Neural cell (in vitro differentiated cells): ENCODE measurements around the gene TMEM59. TPM values are rescaled to one million over a fixed set of nuclear protein-coding genes. Genes with fewer than 3 reads are reported as not detected.

Experiments used
- H2AFZ ChIP-seq: fragments of 200-600, 300-800 bp; sonication (generic), shearing (Covaris generic); 2 replicates; pipeline ENCODE4 v1.6.0; 2014; ENCODE audit warnings: low read depth, mild to moderate bottlenecking, antibody characterized with exemption, low read length, moderate library complexity
- H3F3A ChIP-seq: fragments of 200-600 bp; shearing (Covaris generic); 2 replicates; pipeline ENCODE4 v1.6.1; 2016; ENCODE audit warnings: mild to moderate bottlenecking, moderate library complexity, mixed read lengths, antibody characterized with exemption, low read length; ENCODE audit not compliant: insufficient read depth, poor library complexity, severe bottlenecking
- H3K27ac ChIP-seq: fragments of 200-600, 300-800 bp; sonication (generic), shearing (Covaris generic); 2 replicates; pipeline ENCODE4 v1.5.1; 2014; ENCODE audit warnings: mild to moderate bottlenecking, low read length, moderate library complexity
- H3K27me3 ChIP-seq: fragments of 300-800, 200-600 bp; sonication (generic), shearing (Covaris generic); 2 replicates; pipeline ENCODE4 v1.6.0; 2014; ENCODE audit warnings: mild to moderate bottlenecking, low read depth, low read length, moderate library complexity; ENCODE audit not compliant: insufficient read depth
- H3K36me3 ChIP-seq: fragments of 300-800, 200-600 bp; sonication (generic), shearing (Covaris generic); 2 replicates; pipeline ENCODE4 v1.5.1; 2014; ENCODE audit warnings: mild to moderate bottlenecking, antibody characterized with exemption, low read length, moderate library complexity; ENCODE audit not compliant: insufficient read depth
- H3K4me2 ChIP-seq: fragments of 300-800, 200-600 bp; sonication (generic), shearing (Covaris generic); 2 replicates; pipeline ENCODE4 v1.6.0; 2014; ENCODE audit warnings: mild to moderate bottlenecking, low read length
- H3K4me3 ChIP-seq: fragments of 300-800, 200-600 bp; sonication (generic), shearing (Covaris generic); 2 replicates; pipeline ENCODE4 v1.5.1; 2014; ENCODE audit warnings: mild to moderate bottlenecking, low read length, moderate library complexity
- H3K79me2 ChIP-seq: fragments of 200-600 bp; shearing (Covaris generic); replicated peaks from 2 replicates; pipeline ENCODE4 v1.6.0; 2014; ENCODE audit warnings: mild to moderate bottlenecking, low read length, moderate library complexity; ENCODE audit not compliant: insufficient read depth
- H3K9ac ChIP-seq: fragments of 300-800, 200-600 bp; sonication (generic), shearing (Covaris generic); 2 replicates; pipeline ENCODE4 v1.6.1; 2016; ENCODE audit warnings: mild to moderate bottlenecking, low read length, mixed read lengths
- H3K9me2 ChIP-seq: fragments of 200-600 bp; shearing (Covaris generic); 2 replicates; pipeline ENCODE4 v1.6.1; 2016; ENCODE audit warnings: mild to moderate bottlenecking, low read length, mixed read lengths; ENCODE audit not compliant: insufficient read depth
- H3K9me3 ChIP-seq: fragments of 200-600, 300-800 bp; sonication (generic), shearing (Covaris generic); 2 replicates; pipeline ENCODE4 v1.6.1; 2016; ENCODE audit warnings: mild to moderate bottlenecking, mixed run types, low read length, moderate library complexity, mixed read lengths
- H4K20me1 ChIP-seq: fragments of 200-600 bp; shearing (Covaris generic); 2 replicates; pipeline ENCODE4 v1.6.1; 2016; ENCODE audit warnings: mild to moderate bottlenecking, mixed run types; ENCODE audit not compliant: insufficient read depth
- EP300 ChIP-seq: fragments of 450-650 bp; conservative IDR thresholded peaks from 2 replicates; pipeline ENCODE4 v1.6.1; 2014; ENCODE audit warnings: antibody characterized with exemption, mild to moderate bottlenecking, moderate library complexity; ENCODE audit not compliant: poor library complexity, severe bottlenecking
- EZH2 ChIP-seq: fragments of 200-600, 300-800 bp; shearing (Covaris generic), sonication (generic); IDR thresholded peaks from 2 replicates; pipeline ENCODE4 v1.6.1; 2014; ENCODE audit warnings: antibody characterized with exemption, low read length, borderline replicate concordance, mild to moderate bottlenecking; ENCODE audit not compliant: insufficient read depth, poor library complexity, severe bottlenecking
- MXI1 ChIP-seq: fragments of 450-650 bp; conservative IDR thresholded peaks from 2 replicates; pipeline ENCODE4 v1.6.1; 2014; ENCODE audit warnings: antibody characterized with exemption, mild to moderate bottlenecking; ENCODE audit not compliant: poor library complexity, severe bottlenecking
- POLR2AphosphoS5 ChIP-seq: IDR thresholded peaks from 2 replicates; pipeline ENCODE4 v1.6.1; 2012
- RAD21 ChIP-seq: fragments of 450-650 bp; conservative IDR thresholded peaks from 2 replicates; pipeline ENCODE4 v1.6.1; 2014; ENCODE audit warnings: antibody characterized with exemption, mild to moderate bottlenecking, moderate library complexity
- SMC3 ChIP-seq: fragments of 450-650 bp; conservative IDR thresholded peaks from 2 replicates; pipeline ENCODE4 v1.6.1; 2014; ENCODE audit warnings: antibody characterized with exemption, mild to moderate bottlenecking, moderate library complexity; ENCODE audit not compliant: poor library complexity
- TAF1 ChIP-seq: IDR thresholded peaks from 2 replicates; pipeline ENCODE4 v1.6.1; 2012; ENCODE audit warnings: low read depth
- polyA plus RNA-seq: library from polyadenylated mRNA; depleted of rRNA; stranded (reverse); fragments of >200 nt; gene quantifications from 2 replicates; pipeline ENCODE4 v1.2.3, GENCODE V29; 2014
- TF ChIP-seq, protein P1 (sequence below): fragments of 450-650 bp; IDR thresholded peaks from 2 replicates; pipeline ENCODE4 v1.5.1; 2014; ENCODE audit warnings: antibody characterized with exemption, mild to moderate bottlenecking, moderate library complexity; ENCODE audit not compliant: poor library complexity, severe bottlenecking
- TF ChIP-seq, protein P2 (sequence below): IDR thresholded peaks from 2 replicates; pipeline ENCODE4 v1.6.1; 2012; ENCODE audit warnings: borderline replicate concordance

Gene TMEM59
- polyA plus RNA-seq, 1 donor from 2014 or later: 328 TPM

DNA sequence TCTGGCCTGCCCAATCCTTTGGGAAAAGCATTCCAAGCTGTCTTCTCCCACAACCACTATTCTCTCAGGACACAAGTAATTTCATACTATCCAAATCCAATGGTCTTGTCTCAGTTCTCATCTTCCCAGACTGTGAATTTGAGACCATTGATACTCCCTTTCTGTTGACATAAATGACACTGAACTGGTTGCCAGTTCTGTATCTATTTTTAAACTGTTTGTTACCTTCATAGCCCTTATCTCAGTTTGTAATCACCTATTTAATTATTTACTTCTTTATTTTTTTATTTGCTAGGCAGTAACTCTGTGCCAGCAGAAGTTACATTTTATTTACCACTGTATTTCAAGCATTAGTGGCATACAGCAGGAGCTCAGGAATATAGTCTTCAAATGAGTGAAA lies 24.4 kb upstream of the TMEM59 start:
- Histone ChIP-seq H3K4me2 (no peak overlapping the region), H3K4me3 (no peak overlapping the region), H3K9me3 (no peaks in the 10 kb centered on the region), H3K79me2 (no peaks in the 10 kb centered on the region), H3F3A (no peaks in the 10 kb centered on the region), H3K36me3 (no peaks in the 10 kb centered on the region), H3K27ac (no peak overlapping the region), H3K9me2 (no peaks in the 10 kb centered on the region), H3K27me3 (no peaks in the 10 kb centered on the region), H4K20me1 (no peaks in the 10 kb centered on the region), H2AFZ (no peak overlapping the region), H3K9ac (no peak overlapping the region)
- TF ChIP-seq TAF1 (no peak), EZH2 (no peak), RAD21 (no peak), EP300 (no peak), POLR2AphosphoS5 (no peak), MXI1 (no peak), SMC3 (no peak)
- TF ChIP-seq, protein P1, sequence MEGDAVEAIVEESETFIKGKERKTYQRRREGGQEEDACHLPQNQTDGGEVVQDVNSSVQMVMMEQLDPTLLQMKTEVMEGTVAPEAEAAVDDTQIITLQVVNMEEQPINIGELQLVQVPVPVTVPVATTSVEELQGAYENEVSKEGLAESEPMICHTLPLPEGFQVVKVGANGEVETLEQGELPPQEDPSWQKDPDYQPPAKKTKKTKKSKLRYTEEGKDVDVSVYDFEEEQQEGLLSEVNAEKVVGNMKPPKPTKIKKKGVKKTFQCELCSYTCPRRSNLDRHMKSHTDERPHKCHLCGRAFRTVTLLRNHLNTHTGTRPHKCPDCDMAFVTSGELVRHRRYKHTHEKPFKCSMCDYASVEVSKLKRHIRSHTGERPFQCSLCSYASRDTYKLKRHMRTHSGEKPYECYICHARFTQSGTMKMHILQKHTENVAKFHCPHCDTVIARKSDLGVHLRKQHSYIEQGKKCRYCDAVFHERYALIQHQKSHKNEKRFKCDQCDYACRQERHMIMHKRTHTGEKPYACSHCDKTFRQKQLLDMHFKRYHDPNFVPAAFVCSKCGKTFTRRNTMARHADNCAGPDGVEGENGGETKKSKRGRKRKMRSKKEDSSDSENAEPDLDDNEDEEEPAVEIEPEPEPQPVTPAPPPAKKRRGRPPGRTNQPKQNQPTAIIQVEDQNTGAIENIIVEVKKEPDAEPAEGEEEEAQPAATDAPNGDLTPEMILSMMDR: no peak
- TF ChIP-seq, protein P2, sequence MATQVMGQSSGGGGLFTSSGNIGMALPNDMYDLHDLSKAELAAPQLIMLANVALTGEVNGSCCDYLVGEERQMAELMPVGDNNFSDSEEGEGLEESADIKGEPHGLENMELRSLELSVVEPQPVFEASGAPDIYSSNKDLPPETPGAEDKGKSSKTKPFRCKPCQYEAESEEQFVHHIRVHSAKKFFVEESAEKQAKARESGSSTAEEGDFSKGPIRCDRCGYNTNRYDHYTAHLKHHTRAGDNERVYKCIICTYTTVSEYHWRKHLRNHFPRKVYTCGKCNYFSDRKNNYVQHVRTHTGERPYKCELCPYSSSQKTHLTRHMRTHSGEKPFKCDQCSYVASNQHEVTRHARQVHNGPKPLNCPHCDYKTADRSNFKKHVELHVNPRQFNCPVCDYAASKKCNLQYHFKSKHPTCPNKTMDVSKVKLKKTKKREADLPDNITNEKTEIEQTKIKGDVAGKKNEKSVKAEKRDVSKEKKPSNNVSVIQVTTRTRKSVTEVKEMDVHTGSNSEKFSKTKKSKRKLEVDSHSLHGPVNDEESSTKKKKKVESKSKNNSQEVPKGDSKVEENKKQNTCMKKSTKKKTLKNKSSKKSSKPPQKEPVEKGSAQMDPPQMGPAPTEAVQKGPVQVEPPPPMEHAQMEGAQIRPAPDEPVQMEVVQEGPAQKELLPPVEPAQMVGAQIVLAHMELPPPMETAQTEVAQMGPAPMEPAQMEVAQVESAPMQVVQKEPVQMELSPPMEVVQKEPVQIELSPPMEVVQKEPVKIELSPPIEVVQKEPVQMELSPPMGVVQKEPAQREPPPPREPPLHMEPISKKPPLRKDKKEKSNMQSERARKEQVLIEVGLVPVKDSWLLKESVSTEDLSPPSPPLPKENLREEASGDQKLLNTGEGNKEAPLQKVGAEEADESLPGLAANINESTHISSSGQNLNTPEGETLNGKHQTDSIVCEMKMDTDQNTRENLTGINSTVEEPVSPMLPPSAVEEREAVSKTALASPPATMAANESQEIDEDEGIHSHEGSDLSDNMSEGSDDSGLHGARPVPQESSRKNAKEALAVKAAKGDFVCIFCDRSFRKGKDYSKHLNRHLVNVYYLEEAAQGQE: no peak

DNA sequence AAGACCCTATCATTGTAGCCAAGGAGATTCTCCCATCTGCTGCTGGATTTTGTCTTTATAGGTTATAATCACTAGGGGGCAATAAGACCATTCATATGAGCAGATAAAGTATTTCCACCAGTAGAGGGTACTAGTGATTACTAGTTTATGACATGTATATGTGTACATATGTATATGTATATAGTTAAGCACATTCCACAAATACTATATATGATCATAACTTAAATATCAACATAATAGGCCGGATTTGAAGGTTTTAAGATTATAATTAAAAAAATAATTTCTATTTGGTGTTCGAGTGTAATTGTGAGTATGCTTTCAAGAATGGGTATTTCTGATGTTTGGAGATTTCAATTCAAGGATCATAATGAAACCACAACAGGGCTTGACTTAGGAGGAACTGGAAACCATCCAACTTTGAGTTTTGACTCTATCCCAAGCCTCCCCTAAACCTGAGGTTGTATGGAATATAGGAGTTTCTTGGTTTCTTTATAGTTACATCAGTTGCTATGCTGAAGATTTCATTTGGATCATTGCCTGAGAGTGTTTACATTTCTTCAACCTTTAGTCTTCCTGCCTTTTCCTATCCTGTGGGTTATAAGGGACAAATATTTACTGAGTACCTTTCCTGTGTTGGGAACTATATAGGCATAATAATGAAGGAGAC lies 17.3 kb upstream of the TMEM59 start:
- no peaks in the 10 kb centered on the region for H3K9me3 ChIP-seq
- H3K4me2 ChIP-seq: no peak overlapping the region
- H3K36me3 ChIP-seq: no peaks in the 10 kb centered on the region
- no peaks in the 10 kb centered on the region for H3K79me2 ChIP-seq
- no peak overlapping the region for H3K9ac ChIP-seq
- no peaks in the 10 kb centered on the region for H4K20me1 ChIP-seq
- H3K4me3 ChIP-seq: no peak overlapping the region
- no peaks in the 10 kb centered on the region for H3K27me3 ChIP-seq
- H3K9me2 ChIP-seq: no peaks in the 10 kb centered on the region
- H3K27ac ChIP-seq: no peak overlapping the region
- no peak overlapping the region for H2AFZ ChIP-seq
- no peak for TF ChIP-seq EP300
- peak; percentile 93 for TF ChIP-seq SMC3
- no peak for TF ChIP-seq MXI1
- TF ChIP-seq RAD21: peak; percentile 95
- TF ChIP-seq, protein P2: no peak
- TF ChIP-seq EZH2: no peak
- no peak for TF ChIP-seq POLR2AphosphoS5
- TF ChIP-seq, protein P1: peak; percentile 99
- TF ChIP-seq TAF1: no peak
- H3F3A ChIP-seq: no peaks in the 10 kb centered on the region
